ENCODE results near the gene NUAK1.

Gene NUAK1

DNA sequence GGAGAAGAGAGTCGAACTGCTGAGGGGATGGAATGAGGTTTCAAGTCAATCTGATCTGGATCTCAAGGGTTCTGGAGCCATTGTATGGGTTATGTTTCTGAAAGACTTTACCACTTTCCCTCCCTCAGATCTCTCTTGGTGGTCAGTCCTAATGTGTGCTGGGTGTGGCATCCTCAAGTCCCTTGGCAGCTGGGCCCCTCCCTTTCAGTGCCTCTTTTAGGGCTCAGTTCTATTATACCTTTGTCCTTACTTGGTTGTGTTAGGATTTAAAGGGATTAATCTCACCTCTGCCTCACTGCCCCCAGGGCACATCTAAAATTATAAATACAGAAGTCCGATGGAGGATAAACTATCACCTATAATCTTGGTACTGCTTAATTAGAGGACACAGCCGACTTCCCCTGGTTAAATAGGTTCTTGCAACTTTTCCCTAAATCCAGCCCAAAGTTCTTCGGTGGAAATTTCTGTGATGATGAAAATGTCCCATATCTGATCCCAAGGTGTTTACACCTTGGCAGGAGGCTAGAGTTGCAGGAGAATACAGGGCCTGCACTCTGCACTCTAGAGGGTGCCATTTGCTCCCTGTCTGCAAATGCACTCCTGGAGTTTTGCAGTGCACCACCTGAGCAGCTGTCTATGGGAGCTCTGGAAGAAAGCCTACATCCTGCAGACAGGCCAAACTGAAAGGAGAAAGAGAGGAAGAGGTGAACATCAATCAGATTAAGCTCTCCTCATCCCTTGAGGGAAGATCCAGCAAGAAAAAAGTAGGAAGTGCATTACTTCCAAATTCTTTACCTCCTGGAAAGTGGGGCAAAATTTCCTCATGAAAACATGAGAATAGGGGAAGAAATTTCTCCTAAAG lies 106.8 kb downstream of the NUAK1 start:
- DNase-seq (ENCODE audit: low read depth), result no peak

DNA sequence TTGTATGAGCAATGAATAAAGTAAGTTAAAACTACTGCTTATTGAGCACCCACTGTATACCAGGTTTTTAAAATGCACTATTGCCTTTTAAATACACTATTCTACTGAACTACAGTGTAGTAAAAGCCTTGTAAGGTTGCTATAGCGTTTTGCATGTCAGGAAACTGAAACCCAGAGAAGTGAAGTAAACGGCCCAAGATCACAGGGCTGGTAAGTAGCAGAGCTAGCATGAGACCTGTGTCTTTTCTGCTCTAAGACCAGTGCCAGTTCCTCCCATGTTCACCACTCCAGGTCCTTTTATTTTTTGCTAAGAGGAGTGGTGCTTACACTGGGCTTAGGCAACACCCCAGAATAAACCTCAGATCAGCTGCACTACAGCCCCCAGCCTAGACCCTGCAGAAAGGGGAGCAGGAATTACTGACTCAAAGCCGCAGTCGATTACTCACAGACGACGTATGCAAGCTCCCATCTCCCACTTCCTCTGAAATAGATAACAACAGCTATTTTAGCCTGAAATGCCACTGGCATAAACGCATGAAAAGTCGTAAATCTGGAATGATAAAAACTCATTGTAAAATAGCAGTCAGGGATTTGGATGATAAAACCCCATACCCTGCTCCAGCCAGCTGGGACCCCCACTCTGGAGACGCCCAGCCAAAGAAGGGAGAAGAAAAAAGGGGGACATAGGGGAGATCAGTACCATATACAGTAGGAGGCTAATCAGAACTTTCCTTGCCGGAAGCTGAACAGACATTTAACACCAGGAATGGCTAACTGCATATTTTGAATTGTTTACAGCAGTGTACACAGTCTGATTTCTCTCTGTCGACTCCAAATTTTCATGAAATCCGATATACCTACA lies 108.3 kb downstream of the NUAK1 start:
- peak; percentile 99 for DNase-seq (ENCODE audit: low read depth)

GRCh38 chr12:106029532-106029931 lies 109.2 kb downstream of the NUAK1 start:
- no peak for DNase-seq (ENCODE audit: low read depth)

- DNase-seq (ENCODE audit: low read depth), result no peak
These were observed 110.8 kb downstream of the NUAK1 start for GRCh38 chr12:106027911-106028310.

DNA sequence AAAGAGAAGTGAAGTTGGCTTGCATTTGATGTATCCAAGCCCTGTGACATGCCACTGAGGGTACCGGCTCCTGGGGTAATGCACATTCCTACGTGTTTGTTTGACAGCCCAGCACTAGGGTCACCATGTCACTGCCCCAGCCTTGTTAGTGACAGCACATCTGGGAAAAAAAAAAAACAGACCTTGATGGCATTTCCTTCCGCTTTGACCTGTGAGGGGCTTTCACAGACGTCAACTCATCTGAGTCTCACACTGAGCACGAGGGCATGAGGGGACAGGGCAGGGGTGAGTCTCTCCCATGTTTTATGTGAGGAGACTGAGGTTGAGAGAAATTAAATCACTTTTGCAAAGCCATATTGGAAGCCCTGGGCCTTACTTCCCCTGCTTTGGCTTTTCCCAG lies 111.5 kb downstream of the NUAK1 start:
- DNase-seq (ENCODE audit: low read depth), result no peak

DNA sequence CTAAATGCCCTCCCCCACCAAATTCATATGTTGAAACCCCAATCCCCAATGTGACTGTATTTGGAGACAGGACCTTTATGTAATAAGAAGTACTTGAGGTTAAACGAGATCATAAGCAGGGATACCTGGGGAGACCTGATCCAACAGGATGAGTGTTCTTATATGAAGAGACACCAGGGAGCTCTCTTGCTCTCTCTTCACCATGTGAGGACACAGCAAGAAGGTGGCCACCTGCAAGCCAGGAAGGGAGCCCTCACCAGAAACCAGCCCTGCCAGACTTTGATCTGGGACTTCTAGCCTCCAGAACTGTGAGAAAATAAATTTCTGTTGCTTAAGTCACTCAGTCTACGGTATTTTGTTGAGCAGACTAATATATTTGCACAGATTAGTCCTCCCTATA lies 113.6 kb downstream of the NUAK1 start:
- DNase-seq (ENCODE audit: low read depth), result no peak

- DNase-seq (ENCODE audit: low read depth), result no peak
These were observed 115.7 kb downstream of the NUAK1 start for GRCh38 chr12:106023039-106023438.

DNA sequence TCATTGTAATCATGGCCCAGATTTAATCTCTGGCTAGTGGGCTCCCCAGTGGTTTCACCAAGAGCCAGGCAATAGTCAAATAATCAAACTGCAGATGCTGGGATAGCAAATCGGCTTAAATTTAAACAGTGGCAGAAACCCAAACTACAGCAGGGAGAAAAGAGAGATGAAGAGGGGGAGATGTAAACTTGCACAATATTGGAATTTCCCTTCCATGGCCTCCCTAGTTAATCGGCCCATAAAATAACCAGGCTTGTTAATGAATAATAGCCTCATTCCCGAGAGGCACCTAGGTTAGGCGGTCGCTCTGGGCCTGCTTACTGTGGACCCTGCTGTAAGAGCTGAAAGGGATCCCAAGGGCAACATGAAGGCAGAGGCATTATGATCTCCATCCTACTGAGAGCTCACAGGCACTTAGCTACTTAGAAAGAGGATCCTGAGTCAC lies 116.2 kb downstream of the NUAK1 start:
- peak; percentile 47 for DNase-seq (ENCODE audit: low read depth)

GRCh38 chr12:106021516-106021915 lies 117.2 kb downstream of the NUAK1 start:
- DNase-seq (ENCODE audit: low read depth), result no peak

DNA sequence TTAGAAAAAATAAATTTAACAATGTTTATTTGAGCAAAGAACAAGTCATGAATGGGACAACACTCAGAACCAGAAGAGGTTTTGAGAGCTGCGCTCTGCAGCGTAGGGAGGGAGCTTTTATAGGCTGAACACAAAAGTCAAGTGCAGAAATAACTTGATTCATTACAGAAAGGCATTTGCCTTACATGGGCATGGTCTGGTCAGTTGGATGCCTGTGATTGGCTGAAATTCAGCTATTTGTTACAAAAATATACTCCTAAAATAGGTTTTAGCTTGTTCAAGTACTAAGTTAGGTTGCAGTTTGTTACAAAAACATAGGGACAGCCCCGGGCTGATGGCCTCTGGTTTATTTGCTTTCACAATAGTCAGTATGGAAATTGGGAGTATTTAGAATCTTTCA lies 118.0 kb downstream of the NUAK1 start:
- DNase-seq (ENCODE audit: low read depth), result peak; percentile 71

GRCh38 chr12:106019144-106019543 lies 119.6 kb downstream of the NUAK1 start:
- DNase-seq (ENCODE audit: low read depth), result peak; percentile 20

DNA sequence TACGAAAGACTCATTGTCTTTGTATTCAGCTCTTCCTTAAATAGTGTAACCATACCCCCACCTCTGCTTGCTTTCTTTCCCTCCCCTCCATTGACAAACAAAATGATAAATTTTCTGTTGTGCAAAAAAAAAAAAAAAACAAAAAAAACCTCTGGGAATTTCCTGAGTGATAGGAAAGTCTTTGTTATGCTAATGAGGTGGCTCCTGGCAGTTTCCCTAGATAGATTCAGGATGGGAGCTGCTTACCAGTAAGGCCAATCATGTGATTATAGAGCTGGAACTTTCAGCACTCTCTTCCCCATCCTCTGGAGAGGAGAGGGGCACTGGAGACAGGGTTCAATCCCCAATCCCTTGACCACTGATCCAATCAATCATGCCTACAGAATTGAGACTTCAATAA lies 120.5 kb downstream of the NUAK1 start:
- DNase-seq (ENCODE audit: low read depth), result no peak

- DNase-seq (ENCODE audit: low read depth), result peak; percentile 67
These were observed 122.0 kb downstream of the NUAK1 start for GRCh38 chr12:106016601-106017278.

DNA sequence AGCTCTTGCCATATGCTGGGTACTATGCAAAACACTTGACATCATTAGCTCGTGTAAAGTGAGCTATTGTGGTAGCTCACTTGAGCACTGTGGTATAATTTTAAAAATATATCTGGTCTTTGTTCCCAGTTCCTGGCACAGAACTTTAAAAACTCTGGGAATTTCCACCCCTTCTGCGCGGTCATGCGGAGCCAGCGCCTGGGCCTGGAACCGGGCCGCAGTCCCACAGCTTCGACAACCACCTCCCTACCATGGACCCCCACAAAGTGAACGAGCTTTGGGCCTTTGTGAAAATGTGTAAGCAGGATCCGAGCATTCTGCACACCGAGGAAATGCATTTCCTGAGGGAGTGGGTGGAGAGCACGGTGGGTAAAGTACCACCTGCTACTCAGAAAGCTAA lies 123.1 kb downstream of the NUAK1 start:
- no peak for DNase-seq (ENCODE audit: low read depth)

DNA sequence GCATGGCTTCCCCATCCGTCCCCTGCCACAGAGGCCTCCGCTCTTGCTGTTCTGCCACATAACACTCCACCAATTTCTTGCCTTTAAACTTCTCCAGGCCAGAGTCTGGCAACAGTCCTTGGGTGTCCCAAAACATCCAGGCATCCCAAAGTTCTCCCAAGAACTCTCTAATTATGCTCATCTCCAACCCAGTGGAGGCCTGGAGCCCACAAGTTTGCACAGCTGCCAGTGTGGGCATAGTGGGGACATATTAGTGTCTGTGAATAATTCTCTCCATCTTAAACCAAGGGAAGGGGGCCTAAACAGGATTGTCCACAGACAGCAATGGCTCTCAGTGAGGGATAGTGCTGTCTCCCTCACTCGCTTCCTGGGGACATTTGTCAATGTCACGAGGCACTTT lies 124.8 kb downstream of the NUAK1 start:
- DNase-seq (ENCODE audit: low read depth), result no peak

All from EH (cell line).